DMS53 (cell line): ENCODE results near the gene BMERB1.

Experiments used
- DNase-seq: peaks from one replicate; lab custom pipeline; 2025; lab: John Stamatoyannopoulos, UW

BMERB1 gene

DNA sequence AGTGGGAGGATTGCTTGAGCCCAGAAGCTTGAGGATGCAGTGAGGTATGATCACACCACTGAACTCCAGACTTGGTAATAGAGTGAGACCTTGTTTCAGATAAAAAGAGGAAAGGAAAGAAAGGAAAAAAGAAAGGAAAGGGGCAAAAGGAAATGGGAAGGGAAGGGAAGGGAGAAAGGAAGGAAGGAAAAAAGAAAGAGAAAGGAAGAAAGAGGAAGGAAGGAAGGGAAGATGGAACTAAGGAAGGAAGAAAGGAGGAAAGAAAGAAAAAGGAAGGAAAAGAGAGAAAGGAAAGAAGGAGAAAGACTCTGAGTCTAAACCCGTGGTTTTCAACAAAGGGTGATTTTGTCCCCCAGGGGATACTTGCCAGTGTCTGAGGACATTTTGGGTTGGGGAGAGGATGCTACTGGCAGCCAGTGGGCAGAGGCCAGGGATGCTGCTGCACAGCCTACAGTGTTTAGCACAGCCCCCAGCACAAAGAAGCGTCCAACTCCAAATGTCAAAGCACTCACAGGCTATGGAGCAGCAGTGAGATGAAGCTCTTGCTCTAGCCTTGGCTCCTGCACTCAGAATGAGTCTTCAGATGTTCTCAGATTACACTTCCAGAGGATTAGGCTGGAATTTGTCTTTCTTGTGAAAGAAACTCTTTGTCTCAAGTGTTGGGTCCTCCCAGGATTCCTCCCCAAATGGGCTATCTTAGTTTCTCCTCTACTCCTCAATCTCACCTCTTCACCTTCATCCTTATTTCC, 64.2 kb downstream of the BMERB1 start:
- no peak for DNase-seq

DNA sequence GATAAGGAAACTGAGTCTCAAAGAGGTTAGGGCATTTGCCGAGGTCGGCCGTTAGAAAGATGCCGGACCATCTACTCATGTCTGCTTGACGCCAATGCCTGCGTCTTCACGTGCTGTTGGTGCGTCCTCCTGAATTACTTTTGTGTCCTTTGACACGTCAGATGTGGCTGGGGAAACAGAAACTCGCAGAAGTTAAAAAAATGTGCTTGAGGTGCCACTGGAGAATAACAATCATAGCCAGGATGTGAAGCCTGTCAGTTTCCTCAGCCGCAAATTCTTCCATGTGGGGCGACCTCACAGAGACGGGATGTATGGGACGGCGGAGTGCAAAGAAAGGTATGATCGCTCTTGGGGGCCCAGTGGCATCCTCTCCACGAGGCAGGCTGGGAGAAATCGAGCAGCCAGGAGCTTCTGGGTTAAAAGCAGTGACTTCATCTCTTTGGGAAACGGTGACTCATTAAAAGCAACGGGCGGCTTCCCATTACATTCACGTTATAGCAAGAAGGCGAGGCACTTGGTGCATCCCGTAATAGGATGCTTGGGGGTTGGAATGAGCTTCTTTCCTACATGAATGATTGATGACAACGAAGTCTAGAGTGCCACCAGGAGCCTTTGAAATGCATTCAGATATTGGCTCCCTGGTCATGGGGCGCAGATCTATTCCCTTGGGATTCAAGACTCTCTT, 67.8 kb downstream of the BMERB1 start:
- peak; percentile 9 for DNase-seq

- no peak for DNase-seq
These were observed 72.1 kb downstream of the BMERB1 start for GRCh38 chr16:15506441-15506840.

- no peak for DNase-seq
These were observed 73.0 kb downstream of the BMERB1 start for GRCh38 chr16:15507301-15507958.

GRCh38 chr16:15507959-15508627, 73.7 kb downstream of the BMERB1 start:
- no peak for DNase-seq

- no peak for DNase-seq
These were observed 74.7 kb downstream of the BMERB1 start for GRCh38 chr16:15509051-15509592.

DNA sequence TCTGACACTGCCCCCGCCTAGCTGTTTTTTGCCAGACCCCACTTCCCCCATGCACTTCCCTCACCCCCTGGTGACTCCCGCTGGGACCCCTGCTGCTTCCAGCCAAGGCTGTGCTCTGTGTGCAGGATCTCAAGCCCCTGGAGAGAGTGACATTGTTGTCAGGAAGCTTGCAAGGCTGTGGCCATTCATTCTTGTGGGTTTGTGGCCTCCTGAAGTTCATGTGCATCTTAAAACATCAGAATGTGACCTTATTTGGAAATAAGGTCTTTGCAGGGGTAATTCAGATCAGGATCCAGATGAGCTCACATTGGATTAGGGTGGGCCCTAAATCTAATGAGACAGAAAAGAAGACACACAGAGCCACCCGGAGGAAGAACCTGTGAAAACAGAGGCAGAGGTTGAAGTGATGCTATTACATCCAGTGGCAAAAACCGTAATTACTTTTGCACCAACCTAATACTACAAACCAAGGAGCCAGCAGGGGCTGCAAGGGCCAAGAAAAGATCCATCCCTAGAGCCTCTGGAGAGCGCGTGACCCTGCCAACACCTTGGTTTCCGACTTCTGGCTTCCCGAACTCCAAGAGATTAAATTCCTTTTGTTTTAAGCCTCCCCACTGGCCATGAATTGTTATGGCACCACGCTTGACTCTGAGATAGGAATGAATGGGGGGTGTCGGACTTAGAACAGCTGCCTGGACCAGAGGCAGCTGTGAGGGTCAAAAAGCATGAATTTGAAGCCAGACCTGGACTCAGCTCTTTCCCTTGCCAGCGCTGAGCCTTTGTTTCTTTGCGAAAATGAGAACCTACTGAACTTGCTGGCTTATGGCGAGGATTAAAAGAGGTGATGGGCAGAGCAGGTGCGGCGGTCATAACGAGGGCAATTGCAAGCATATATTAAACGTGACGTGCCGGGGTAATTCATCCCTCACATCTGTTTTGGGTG, 75.5 kb downstream of the BMERB1 start:
- no peak for DNase-seq

DNA sequence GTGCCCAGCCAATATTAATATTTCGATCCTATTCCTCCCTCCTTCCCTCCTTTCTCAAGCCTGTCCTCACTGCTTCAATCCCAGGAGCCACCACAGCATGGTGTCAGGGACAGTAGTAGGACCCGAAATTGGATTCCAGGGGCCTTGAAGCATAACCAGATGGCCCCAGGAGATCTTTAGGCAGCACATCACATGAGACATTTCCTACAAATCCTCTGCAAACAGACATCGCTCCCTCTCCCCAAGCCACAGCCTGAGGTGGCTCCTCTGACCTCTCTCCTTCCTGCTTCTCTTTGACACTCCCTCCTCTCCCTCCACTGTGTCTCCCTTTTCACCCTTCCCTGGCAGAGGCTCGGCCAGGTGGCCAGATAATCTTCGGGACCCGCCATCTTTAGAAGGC, 76.6 kb downstream of the BMERB1 start:
- no peak for DNase-seq

- no peak for DNase-seq
These were observed 77.5 kb downstream of the BMERB1 start for GRCh38 chr16:15511759-15512487.

- DNase-seq, result no peak
These were observed 78.8 kb downstream of the BMERB1 start for GRCh38 chr16:15513156-15513555.

DNA sequence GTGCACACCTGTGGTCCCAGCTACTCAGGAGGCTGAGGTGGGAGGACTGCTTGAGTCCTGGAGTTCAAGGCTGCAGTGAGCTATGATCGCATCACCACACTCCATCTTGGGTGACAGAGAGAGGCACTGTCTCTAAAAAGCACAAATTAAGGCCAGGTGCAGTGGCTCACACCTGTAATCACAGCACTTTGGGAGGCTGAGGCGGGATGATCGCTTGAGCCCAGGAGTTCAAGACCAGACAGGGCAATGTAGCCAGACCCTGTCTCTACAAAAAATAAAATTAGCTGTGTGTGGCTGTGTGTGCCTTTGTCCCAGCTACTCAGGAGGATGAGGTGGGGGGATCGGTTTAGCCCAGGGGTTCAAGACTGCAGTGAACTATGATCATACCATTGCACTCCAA, 81.6 kb downstream of the BMERB1 start:
- DNase-seq, result no peak

DNA sequence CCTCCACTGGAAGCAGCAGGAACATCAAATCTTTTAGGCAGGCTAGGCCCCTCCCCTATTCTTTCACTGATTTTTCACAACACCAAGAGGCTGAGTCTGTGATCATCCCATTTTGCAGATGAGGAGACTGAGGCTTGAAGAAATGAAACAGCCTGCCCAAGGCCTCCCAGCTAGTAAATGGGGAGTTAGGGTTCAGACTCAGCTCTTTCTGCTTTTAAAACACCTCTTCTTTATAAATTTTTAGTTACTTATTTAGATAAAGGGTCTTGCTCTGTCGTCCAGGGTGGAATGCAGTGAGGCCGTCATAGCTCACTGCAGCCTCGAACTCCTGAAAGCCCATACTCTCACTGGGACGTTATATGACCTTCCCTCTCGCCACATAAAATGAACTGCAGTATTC, 82.2 kb downstream of the BMERB1 start:
- no peak for DNase-seq

- DNase-seq, result no peak
These were observed 83.5 kb downstream of the BMERB1 start for GRCh38 chr16:15517743-15518377.

DNA sequence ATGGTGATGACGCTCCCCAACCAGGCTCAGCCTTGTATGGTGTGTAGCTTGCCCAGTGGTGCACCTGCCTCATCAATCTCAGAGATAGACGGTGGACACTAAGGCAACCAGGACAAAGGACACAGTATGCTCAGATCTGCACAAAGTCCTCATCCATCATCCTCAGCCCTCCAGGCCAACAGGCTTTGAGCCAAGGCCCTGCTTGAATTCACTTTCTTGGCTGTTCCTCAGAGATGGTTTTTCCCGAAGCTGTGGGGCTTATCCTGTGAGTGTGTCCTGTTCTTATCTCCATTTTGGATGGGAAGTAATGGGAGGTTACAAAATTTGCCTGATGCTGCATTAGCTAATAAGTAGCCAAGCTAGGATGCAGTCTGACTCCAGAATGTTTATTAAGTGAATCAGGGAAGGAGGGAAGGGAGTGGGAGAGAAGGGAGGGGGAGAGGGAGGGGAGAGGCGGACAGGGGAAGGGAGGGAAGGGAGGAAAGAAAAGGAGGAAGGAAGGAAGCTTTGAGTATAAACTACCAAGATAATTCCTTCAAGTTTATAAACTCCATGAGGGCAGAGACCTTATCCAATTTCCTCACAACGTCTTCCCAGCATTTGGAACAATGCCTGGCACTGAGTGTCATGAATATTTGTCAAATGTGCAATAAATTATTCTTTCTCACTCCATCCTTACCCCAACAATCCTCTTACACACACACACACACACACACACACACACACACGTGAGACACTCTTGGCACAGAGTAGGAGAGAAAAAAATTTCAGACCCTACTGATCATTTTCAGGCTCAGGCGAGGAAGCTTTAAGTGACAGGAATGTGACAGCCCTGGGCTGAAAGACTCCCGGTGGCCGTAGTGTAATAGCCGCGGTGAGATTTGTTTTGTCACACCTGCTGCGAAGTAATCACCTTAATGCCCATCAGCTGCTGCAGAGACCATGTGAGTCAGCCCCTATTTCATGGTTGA, 84.3 kb downstream of the BMERB1 start:
- DNase-seq, result no peak

GRCh38 chr16:15519790-15520189, 85.4 kb downstream of the BMERB1 start:
- DNase-seq, result no peak

DNA sequence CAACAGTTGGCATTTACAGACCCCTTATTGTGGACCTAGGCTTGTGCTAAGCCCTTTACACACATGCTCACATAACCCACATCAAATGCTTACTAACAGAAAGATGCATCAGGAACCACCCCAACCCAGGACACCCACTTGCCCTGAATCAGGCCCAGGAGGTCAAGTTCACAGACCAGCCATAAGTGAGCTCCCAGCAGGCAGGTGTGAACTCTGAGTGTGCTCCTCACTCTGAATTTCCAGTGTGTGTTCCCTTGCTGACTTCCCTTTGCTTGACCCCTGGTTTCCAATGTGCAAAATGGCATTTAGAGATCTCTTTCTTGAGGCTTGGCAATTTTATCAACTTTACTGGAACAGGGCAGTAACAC, 87.0 kb downstream of the BMERB1 start:
- DNase-seq, result no peak

DNA sequence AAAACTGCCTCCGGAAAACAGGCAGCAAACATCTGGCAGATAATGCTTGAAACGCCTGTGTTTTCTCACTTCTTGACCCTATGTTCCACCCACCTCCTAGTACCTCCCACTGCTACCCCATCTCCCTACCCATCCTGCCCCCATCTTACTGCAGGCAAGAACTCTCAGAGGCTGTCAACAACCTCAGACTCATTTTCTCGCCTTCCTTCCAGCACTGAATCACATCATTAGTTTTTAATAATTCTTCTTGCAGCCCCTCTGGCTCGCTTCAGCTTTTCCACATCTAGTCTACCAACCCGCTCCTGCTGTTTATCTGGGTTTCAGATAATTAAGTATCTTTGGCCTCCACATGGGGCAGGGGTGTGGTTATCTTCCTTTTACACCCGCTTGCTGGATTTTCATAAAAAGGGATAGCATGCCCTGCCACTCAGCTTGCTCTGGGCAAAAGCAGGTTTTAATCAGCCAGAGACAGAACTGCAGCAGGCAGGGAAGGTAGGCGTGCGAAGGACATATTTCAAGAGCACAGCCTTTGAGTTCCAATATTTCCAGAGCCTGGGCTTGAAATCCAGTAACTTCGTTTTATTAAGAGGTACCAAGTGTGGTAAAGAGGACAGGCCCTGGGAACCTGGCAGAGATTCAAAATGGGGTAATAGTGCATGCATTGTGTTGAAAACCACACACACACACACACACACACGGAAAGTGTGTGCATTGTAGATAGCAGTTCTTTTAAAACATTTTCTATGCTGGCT, 87.5 kb downstream of the BMERB1 start:
- no peak for DNase-seq

DNA sequence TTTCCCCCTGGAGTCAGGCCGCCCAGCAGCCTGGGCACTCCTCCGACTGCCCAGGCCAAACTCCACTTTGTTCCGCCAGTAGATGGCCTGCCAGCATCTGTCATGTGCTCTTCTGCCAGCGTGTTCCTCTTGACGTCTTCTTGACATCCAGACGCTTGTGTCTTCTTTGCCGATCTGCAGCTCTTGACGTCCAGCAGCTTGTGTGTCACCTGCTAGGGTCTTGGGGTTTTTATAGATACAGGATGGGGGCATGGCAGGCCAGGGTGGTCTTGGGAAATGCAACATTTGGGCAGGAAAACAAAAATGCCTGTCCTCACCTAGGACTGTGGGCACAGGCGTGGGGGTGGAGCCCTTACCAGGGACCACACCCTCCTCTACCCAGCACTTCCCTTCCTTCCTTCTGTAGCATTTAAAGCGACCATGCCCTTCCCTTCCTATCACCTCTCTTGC, 88.7 kb downstream of the BMERB1 start:
- no peak for DNase-seq
